Uterus (tissue), 2 donors: ENCODE results near the gene PTPN14.

Experiments
- POLR2A ChIP-seq, 2 donors: fragments of 450-650 bp; IDR thresholded peaks; one replicate each; pipeline ENCODE4 v1.6.1; 2016; ENCODE audit warnings: antibody characterized with exemption in 2 of 2, mild to moderate bottlenecking in 1 of 2, moderate library complexity in 1 of 2
- TF ChIP-seq, protein P1 (sequence below), 4 experiments: fragments of 200-600 bp in 2 of 4; fragments of 450-650 bp in 2 of 4; sonication (generic) in 2 of 4; IDR thresholded peaks; one replicate each; pipeline ENCODE4 v1.5.1; 2016 to 2019; ENCODE audit warnings: antibody characterized with exemption in 4 of 4, mild to moderate bottlenecking in 2 of 4, moderate library complexity in 1 of 4

DNA sequence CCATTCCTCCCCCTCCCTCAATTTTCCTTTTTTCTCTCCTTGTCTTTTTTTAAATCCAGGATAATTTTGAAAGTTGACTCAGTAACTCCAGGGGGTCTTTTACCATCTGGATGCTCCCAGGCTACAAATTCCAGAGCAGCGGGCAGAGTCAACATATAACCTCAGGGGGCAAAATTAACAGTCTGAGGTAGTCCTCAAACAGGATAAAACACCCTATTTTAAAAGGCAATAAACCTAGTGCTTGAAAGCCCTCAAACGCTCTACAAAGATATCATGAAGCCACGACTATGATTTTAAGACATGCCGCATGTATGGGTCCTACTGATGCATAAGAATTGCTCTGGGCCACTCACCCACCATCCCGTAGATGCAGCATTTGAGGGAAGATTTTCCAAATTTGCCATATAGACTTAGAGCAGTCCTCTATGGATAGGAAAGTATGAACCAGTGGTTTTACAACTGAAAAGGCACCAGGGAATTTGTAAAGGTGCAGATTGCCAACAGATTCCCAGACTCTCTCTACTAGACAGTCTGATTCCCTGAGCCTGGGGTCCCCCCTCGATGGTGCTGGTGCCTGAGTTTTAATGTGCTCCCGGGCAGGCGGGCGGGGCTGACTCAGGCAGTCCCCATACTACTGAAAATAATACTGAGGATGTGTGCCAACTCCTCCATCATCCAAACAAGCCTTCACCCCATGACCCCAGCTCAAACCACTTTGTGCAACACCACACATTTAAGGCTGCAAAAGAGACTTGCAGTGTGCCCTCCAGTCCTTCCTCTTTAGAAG, 37.2 kb downstream of the PTPN14 start:
- TF ChIP-seq, protein P1, sequence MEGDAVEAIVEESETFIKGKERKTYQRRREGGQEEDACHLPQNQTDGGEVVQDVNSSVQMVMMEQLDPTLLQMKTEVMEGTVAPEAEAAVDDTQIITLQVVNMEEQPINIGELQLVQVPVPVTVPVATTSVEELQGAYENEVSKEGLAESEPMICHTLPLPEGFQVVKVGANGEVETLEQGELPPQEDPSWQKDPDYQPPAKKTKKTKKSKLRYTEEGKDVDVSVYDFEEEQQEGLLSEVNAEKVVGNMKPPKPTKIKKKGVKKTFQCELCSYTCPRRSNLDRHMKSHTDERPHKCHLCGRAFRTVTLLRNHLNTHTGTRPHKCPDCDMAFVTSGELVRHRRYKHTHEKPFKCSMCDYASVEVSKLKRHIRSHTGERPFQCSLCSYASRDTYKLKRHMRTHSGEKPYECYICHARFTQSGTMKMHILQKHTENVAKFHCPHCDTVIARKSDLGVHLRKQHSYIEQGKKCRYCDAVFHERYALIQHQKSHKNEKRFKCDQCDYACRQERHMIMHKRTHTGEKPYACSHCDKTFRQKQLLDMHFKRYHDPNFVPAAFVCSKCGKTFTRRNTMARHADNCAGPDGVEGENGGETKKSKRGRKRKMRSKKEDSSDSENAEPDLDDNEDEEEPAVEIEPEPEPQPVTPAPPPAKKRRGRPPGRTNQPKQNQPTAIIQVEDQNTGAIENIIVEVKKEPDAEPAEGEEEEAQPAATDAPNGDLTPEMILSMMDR (IDR thresholded peaks at IDR 0.05), result no peak
- no peak for TF ChIP-seq POLR2A (IDR thresholded peaks at IDR 0.05)
